ENCODE measurements around the gene SMARCC1. TPM values are rescaled to one million over a fixed set of nuclear protein-coding genes. Genes with fewer than 3 reads are reported as not detected.

SMARCC1 gene
- total RNA-seq, 4 donors from 2014 or later, result 28.2 to 51.7 (median 31.2) TPM

DNA sequence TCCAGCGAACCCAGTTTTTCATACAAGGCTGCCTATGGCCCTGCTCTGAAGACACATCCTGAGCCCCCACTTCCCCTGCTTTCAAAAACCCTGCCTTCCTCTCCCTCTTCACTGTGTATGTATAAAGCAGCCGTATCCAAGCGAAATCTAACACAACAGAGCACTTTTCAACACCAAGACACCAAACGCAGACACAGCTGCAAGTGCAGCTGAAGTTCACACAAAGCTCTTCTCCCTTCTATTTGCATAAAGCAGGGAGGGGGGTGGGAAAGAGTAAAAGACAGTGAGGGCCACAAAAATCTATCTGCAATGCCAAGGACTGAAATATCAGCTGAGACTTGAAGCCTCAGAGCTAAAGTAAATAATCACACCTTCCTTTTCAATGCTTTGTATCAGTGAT is 168.0 kb downstream of the SMARCC1 start:
- intact Hi-C loops (cut with DNase I), result no loop called here
- peak overlapping the region in 1 of 4 donors; percentile 9 for H3K27ac ChIP-seq
- DNase-seq, result no peak

GRCh38 chr3:47612879-47613278 is 168.8 kb downstream of the SMARCC1 start:
- 98 to 100% methylated on average over 2 of the region's 2 CpGs for WGBS, 2 donors
- intact Hi-C loops (cut with DNase I), result no loop called here
- Histone ChIP-seq H3K36me3 (peaks cover 10 to 93% (median 19%) of the 10 kb centered on the region in 3 donors), H3K9me3 (no peaks in the 10 kb centered on the region), H3K4me1 (peaks cover 0 to 20% (median 5%) of the 10 kb centered on the region in 3 donors), H3K27me3 (no peaks in the 10 kb centered on the region), H3K4me3 (no peak overlapping the region), H3K27ac (peak overlapping the region in 1 of 4 donors; percentile 25)
- no peak for DNase-seq
- no peak for TF ChIP-seq POLR2A (IDR thresholded peaks at IDR 0.05)
- TF ChIP-seq, protein P1, sequence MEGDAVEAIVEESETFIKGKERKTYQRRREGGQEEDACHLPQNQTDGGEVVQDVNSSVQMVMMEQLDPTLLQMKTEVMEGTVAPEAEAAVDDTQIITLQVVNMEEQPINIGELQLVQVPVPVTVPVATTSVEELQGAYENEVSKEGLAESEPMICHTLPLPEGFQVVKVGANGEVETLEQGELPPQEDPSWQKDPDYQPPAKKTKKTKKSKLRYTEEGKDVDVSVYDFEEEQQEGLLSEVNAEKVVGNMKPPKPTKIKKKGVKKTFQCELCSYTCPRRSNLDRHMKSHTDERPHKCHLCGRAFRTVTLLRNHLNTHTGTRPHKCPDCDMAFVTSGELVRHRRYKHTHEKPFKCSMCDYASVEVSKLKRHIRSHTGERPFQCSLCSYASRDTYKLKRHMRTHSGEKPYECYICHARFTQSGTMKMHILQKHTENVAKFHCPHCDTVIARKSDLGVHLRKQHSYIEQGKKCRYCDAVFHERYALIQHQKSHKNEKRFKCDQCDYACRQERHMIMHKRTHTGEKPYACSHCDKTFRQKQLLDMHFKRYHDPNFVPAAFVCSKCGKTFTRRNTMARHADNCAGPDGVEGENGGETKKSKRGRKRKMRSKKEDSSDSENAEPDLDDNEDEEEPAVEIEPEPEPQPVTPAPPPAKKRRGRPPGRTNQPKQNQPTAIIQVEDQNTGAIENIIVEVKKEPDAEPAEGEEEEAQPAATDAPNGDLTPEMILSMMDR (IDR thresholded peaks at IDR 0.05), result no peak

More for the DNA sequence above, 168.0 kb downstream of the SMARCC1 start:
- WGBS, 2 donors, result 84 to 91% methylated on average over 4 of the region's 4 CpGs
- TF ChIP-seq POLR2A (IDR thresholded peaks at IDR 0.05), result no peak
- TF ChIP-seq, protein P1 (IDR thresholded peaks at IDR 0.05), result no peak
- H3K9me3 ChIP-seq, result no peaks in the 10 kb centered on the region
- no peak overlapping the region for H3K4me3 ChIP-seq
- peaks cover 10 to 93% (median 15%) of the 10 kb centered on the region in 3 donors for H3K36me3 ChIP-seq
- no peaks in the 10 kb centered on the region for H3K27me3 ChIP-seq
- H3K4me1 ChIP-seq, result peaks cover 0 to 20% (median 5%) of the 10 kb centered on the region in 3 donors

DNA sequence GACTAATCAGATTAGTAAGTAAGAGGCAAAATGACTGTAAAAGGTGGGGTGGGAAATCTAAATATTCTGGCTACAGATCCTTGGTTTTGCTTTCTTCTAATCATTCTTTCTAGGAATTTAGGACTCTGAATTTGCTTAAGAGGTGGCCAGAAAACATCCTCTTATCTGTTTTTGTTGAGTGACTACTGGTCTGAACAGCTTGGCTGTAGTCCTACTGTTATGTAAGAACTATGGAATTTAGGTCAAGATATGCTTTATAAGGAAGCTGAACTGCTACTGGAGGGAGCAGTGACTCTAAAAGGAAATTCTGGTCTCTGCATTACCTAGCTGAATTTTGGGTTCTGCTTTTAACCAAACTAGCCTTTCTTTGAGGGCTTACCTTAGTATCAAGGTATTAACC is 169.5 kb downstream of the SMARCC1 start:
- Histone ChIP-seq H3K27ac (peak overlapping the region in 2 of 4 donors; percentile 21 to 42), H3K9me3 (no peaks in the 10 kb centered on the region), H3K4me1 (peaks cover 0 to 18% (median 5%) of the 10 kb centered on the region in 3 donors), H3K27me3 (no peaks in the 10 kb centered on the region), H3K4me3 (no peak overlapping the region), H3K36me3 (peaks cover 10 to 93% (median 19%) of the 10 kb centered on the region in 3 donors)
- intact Hi-C loops (cut with DNase I), result no loop called here
- no peak for DNase-seq
- TF ChIP-seq, protein P1 (IDR thresholded peaks at IDR 0.05), result no peak
- TF ChIP-seq POLR2A (IDR thresholded peaks at IDR 0.05), result no peak

- peak overlapping the region in 1 of 4 donors; percentile 42 for H3K27ac ChIP-seq
- intact Hi-C loops (cut with DNase I), result no loop called here
- no peaks in the 10 kb centered on the region for H3K27me3 ChIP-seq
- no peaks in the 10 kb centered on the region for H3K9me3 ChIP-seq
- TF ChIP-seq, protein P1 (IDR thresholded peaks at IDR 0.05), result no peak
- no peak for TF ChIP-seq POLR2A (IDR thresholded peaks at IDR 0.05)
- H3K4me3 ChIP-seq, result no peak overlapping the region
- H3K4me1 ChIP-seq, result peaks cover 0 to 13% (median 5%) of the 10 kb centered on the region in 3 donors
- no peak for DNase-seq
- peaks cover 10 to 93% (median 19%) of the 10 kb centered on the region in 3 donors for H3K36me3 ChIP-seq
- WGBS, 2 donors, result 66 to 74% methylated on average over 2 of the region's 2 CpGs
Measured at GRCh38 chr3:47611576-47611975, 170.1 kb downstream of the SMARCC1 start.

- Histone ChIP-seq H3K36me3 (peaks cover 13 to 93% (median 19%) of the 10 kb centered on the region in 3 donors), H3K9me3 (no peaks in the 10 kb centered on the region), H3K27me3 (no peaks in the 10 kb centered on the region), H3K4me1 (peaks cover 0 to 13% (median 5%) of the 10 kb centered on the region in 3 donors), H3K4me3 (no peak overlapping the region), H3K27ac (no peak overlapping the region)
- 79 to 89% methylated on average over 3 of the region's 3 CpGs for WGBS, 2 donors
- TF ChIP-seq, protein P1 (IDR thresholded peaks at IDR 0.05), result no peak
- TF ChIP-seq POLR2A (IDR thresholded peaks at IDR 0.05), result no peak
- intact Hi-C loops (cut with DNase I), result no loop called here
- DNase-seq, result no peak
Measured at GRCh38 chr3:47610583-47610982, 171.1 kb downstream of the SMARCC1 start.

All from esophagus squamous epithelium (tissue), 5 donors.